Measurements from ENCODE around the gene EVI5. TPM values are rescaled to one million over a fixed set of nuclear protein-coding genes. Genes with fewer than 3 reads are reported as not detected.

The EVI5 gene
- total and polyA plus RNA-seq, 2 donors (not counting 1 experiment from before 2014, with no cell fraction given) = 1.5 to 36.3 TPM

DNA sequence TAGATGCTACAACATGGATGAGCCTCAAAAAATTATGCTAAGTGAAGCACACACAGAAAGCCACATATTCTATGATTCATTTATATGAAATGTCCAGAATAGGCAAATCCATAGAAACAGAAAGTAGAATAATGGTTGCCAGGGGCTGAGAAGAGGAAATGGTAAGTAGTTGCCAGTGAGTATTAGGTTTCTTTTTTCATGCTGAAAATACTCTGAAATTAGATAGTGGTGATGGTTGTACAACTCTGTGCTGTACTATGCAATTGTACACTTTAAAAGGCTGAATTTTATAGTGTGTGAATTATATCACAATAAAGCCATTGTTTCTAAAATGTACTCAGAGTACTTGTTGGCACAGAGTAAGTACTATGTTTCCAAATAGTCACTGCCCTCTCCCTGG, 282.7 kb downstream of the EVI5 start:
- H4K20me1 ChIP-seq (ENCODE audit: control insufficient read depth, insufficient read depth, low read length, poor library complexity, severe bottlenecking) = no peaks in the 10 kb centered on the region
- no peak overlapping the region for H3K27ac Mint-ChIP-seq
- H3K9ac ChIP-seq (ENCODE audit: low read length) = no peak overlapping the region
- ChIA-PET CTCF (no interaction called here), POLR2A (no interaction called here)
- H3K9me3 ChIP-seq (ENCODE audit: control extremely low read depth in 1 of 3, control insufficient read depth in 2 of 3, insufficient read depth in 1 of 3, low read length in 2 of 3) = no peaks in the 10 kb centered on the region
- TF ChIP-seq EZH2 (IDR thresholded peaks at IDR 0.05; ENCODE audit: borderline replicate concordance, insufficient read depth, low read depth, low read length, poor library complexity, severe bottlenecking) = no peak
- no peak for TF ChIP-seq CTCF (IDR thresholded peaks at IDR 0.05)
- H2AFZ ChIP-seq (ENCODE audit: insufficient read depth, low read depth, low read length, poor library complexity, severe bottlenecking) = no peak overlapping the region
- ATAC-seq (ENCODE audit: low read depth) (peak; percentile 17), DNase-seq (no peak)
- H3K36me3 ChIP-seq (replicated peaks in 1 of 2; ENCODE audit: control extremely low read depth in 1 of 2, control insufficient read depth in 1 of 2, extremely low read depth in 1 of 2, insufficient read depth in 2 of 2, low read length in 1 of 2) = no peaks in the 10 kb centered on the region
- intact Hi-C loops (cut with micrococcal nuclease) = no loop called here
- H3K4me1 Mint-ChIP-seq = peaks cover 15% of the 10 kb centered on the region
- H3K4me3 Mint-ChIP-seq = no peak overlapping the region
- no peak overlapping the region for H3K4me2 ChIP-seq (replicated peaks; ENCODE audit: low read depth, low read length, poor library complexity, severe bottlenecking)
- no peaks in the 10 kb centered on the region for H3K9me3 Mint-ChIP-seq (ENCODE audit: insufficient read depth)
- no peaks in the 10 kb centered on the region for H3K27me3 ChIP-seq (replicated peaks in 1 of 4; ENCODE audit: control extremely low read depth in 1 of 4, control insufficient read depth in 3 of 4, insufficient read depth in 4 of 4, low read length in 3 of 4)
- H3K79me2 ChIP-seq (ENCODE audit: control insufficient read depth, insufficient read depth, low read length) = no peaks in the 10 kb centered on the region
- peaks cover 0 to 6% of the 10 kb centered on the region in 2 donors for H3K4me1 ChIP-seq (ENCODE audit: control insufficient read depth in 2 of 2, insufficient read depth in 2 of 2, low read length in 2 of 2)
- no peaks in the 10 kb centered on the region for H3K27me3 Mint-ChIP-seq
- no peak overlapping the region for H3K4me3 ChIP-seq (ENCODE audit: control extremely low read depth in 1 of 5, extremely low read depth in 1 of 5, insufficient read depth in 1 of 5, low read depth in 2 of 5, low read length in 4 of 5)
- no peak overlapping the region for H3K27ac ChIP-seq (ENCODE audit: low read length in 2 of 2)

DNA sequence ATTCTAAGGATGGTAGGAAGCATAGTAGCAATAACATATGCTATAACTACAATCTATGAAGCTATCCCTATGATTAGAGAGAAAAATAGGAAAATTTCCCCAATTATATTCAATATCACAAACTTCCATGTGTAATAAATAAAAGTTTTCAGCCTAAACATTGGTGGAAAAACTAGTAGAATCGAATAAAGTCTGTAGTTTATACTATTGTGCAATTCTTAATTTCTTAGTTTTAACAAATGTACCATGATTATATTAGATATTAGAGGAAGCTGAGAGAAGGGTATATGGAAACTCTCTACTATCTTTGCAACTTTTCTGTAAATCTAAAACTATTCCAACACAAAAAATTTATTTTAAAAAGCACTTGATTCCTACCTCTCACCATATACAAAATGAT, 284.4 kb downstream of the EVI5 start:
- DNase-seq = no peak
- POLR2A ChIA-PET = interaction anchor here (0.6 kb wide), 1 partner anchor 39 kb away, joined by 7 read pairs; no protein-coding TSS in a partner anchor

More for the DNA sequence above, 284.4 kb downstream of the EVI5 start:
- H3K4me1 ChIP-seq (ENCODE audit: control insufficient read depth in 2 of 2, insufficient read depth in 2 of 2, low read length in 2 of 2) = peaks cover 0 to 6% of the 10 kb centered on the region in 2 donors
- intact Hi-C loops (cut with micrococcal nuclease) = no loop called here
- no peaks in the 10 kb centered on the region for H3K36me3 ChIP-seq (replicated peaks in 1 of 2; ENCODE audit: control extremely low read depth in 1 of 2, control insufficient read depth in 1 of 2, extremely low read depth in 1 of 2, insufficient read depth in 2 of 2, low read length in 1 of 2)
- H3K4me3 ChIP-seq (ENCODE audit: control extremely low read depth in 1 of 5, extremely low read depth in 1 of 5, insufficient read depth in 1 of 5, low read depth in 2 of 5, low read length in 4 of 5) = no peak overlapping the region
- Mint-ChIP-seq H3K9me3 (ENCODE audit: insufficient read depth) (no peaks in the 10 kb centered on the region), H3K4me1 (peaks cover 15% of the 10 kb centered on the region), H3K4me3 (no peak overlapping the region), H3K27me3 (no peaks in the 10 kb centered on the region), H3K27ac (no peak overlapping the region)
- no peak overlapping the region for H2AFZ ChIP-seq (ENCODE audit: insufficient read depth, low read depth, low read length, poor library complexity, severe bottlenecking)
- CTCF ChIA-PET = no interaction called here
- no peaks in the 10 kb centered on the region for H3K79me2 ChIP-seq (ENCODE audit: control insufficient read depth, insufficient read depth, low read length)
- H3K27ac ChIP-seq (ENCODE audit: low read length in 2 of 2) = no peak overlapping the region
- H3K27me3 ChIP-seq (replicated peaks in 1 of 4; ENCODE audit: control extremely low read depth in 1 of 4, control insufficient read depth in 3 of 4, insufficient read depth in 4 of 4, low read length in 3 of 4) = no peaks in the 10 kb centered on the region
- no peak for TF ChIP-seq CTCF (IDR thresholded peaks at IDR 0.05)
- TF ChIP-seq EZH2 (IDR thresholded peaks at IDR 0.05; ENCODE audit: borderline replicate concordance, insufficient read depth, low read depth, low read length, poor library complexity, severe bottlenecking) = no peak
- H3K9me3 ChIP-seq (ENCODE audit: control extremely low read depth in 1 of 3, control insufficient read depth in 2 of 3, insufficient read depth in 1 of 3, low read length in 2 of 3) = no peaks in the 10 kb centered on the region
- no peaks in the 10 kb centered on the region for H4K20me1 ChIP-seq (ENCODE audit: control insufficient read depth, insufficient read depth, low read length, poor library complexity, severe bottlenecking)
- H3K4me2 ChIP-seq (replicated peaks; ENCODE audit: low read depth, low read length, poor library complexity, severe bottlenecking) = no peak overlapping the region
- H3K9ac ChIP-seq (ENCODE audit: low read length) = no peak overlapping the region
- WGBS (ENCODE audit: insufficient coverage) = no CpG with 5 or more reads among the region's 1 CpG
- no peak for ATAC-seq (ENCODE audit: low read depth)

Measured in B cell (primary cell).